ENCODE results near the gene SOCS7.

The SOCS7 gene, protein sequence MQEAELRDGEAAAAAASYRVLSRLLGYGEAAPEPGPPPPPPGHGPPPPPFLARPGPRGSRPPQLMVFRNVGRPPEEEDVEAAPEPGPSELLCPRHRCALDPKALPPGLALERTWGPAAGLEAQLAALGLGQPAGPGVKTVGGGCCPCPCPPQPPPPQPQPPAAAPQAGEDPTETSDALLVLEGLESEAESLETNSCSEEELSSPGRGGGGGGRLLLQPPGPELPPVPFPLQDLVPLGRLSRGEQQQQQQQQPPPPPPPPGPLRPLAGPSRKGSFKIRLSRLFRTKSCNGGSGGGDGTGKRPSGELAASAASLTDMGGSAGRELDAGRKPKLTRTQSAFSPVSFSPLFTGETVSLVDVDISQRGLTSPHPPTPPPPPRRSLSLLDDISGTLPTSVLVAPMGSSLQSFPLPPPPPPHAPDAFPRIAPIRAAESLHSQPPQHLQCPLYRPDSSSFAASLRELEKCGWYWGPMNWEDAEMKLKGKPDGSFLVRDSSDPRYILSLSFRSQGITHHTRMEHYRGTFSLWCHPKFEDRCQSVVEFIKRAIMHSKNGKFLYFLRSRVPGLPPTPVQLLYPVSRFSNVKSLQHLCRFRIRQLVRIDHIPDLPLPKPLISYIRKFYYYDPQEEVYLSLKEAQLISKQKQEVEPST

DNA sequence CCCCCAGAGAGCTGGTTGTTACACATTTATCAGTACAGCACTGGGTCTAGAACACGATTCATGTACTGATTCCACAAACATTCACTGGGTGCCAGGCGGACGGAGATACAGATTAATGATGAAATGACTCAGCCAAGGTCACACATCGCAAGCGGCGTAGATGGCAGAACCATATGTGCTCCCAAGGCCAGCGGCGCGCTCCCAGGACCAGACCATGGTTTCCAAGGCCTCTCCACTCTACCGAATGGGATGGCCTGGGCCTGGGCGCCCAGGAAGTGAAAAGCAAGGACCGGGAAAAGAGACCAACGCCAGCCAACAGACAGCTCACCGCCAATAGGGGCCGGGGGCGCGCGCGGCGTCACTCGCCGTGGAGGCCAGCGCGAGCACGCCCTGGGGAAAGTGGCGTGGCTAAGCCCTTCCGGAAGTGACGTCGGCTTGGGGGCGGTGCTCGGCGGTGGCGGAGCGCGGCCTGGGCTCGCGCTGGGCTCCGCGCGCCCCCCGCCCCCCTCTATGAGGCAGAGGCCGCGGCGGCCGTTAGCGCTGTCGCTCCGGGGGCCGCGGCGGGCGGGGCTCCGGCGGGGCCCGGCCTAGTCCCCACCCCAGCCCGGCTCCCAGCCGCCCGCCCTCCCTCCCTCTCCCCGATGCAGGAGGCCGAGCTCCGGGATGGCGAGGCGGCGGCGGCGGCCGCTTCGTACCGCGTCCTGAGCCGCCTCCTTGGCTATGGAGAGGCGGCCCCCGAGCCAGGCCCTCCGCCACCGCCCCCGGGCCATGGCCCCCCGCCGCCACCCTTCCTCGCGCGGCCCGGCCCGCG is at the start of gene SOCS7:
Gene SOCS7, plus strand, starts transcription at position 433 of the 811 bp plus-strand sequence. Its CDS starts 209 bp downstream, at position 642.
- Histone ChIP-seq H3K4me3 (ENCODE audit: low read length) (peak within 1 kb of the TSS; percentile 79), H3K4me1 (ENCODE audit: low read length) (peaks cover 4% of the 10 kb centered on the region; the same call in 1 of the 2 replicates), H3K9ac (ENCODE audit: low read length) (peak within 1 kb of the TSS; percentile 56; the same call in 1 of the 2 replicates), H3K27ac (ENCODE audit: low read length) (no peak within 1 kb of the TSS), H4K20me1 (ENCODE audit: insufficient read depth, low read length) (no peaks in the 10 kb centered on the region), H3F3A (ENCODE audit: insufficient read depth, low read length) (no peaks in the 10 kb centered on the region), H3K9me3 (replicated peaks; ENCODE audit: insufficient read depth, low read length) (no peaks in the 10 kb centered on the region), H2AFZ (ENCODE audit: low read length) (peak within 1 kb of the TSS; percentile 100), H3K27me3 (replicated peaks; ENCODE audit: insufficient read depth, low read length) (no peaks in the 10 kb centered on the region), H3K9me2 (replicated peaks; ENCODE audit: insufficient read depth, low read length) (no peaks in the 10 kb centered on the region), H3K79me2 (ENCODE audit: low read length) (no peaks in the 10 kb centered on the region), H3K4me2 (ENCODE audit: low read depth, low read length) (peak within 1 kb of the TSS; percentile 94), H3K36me3 (replicated peaks; ENCODE audit: insufficient read depth, low read length) (no peaks in the 10 kb centered on the region)
- DNase-seq, result peak; percentile 90
- TF ChIP-seq EZH2phosphoT487 (IDR thresholded peaks at IDR 0.05; ENCODE audit: low read length), result no peak
- TF ChIP-seq EZH2 (optimal IDR thresholded peaks at IDR 0.05; ENCODE audit: low read depth, low read length), result no peak
- TF ChIP-seq, protein P1, sequence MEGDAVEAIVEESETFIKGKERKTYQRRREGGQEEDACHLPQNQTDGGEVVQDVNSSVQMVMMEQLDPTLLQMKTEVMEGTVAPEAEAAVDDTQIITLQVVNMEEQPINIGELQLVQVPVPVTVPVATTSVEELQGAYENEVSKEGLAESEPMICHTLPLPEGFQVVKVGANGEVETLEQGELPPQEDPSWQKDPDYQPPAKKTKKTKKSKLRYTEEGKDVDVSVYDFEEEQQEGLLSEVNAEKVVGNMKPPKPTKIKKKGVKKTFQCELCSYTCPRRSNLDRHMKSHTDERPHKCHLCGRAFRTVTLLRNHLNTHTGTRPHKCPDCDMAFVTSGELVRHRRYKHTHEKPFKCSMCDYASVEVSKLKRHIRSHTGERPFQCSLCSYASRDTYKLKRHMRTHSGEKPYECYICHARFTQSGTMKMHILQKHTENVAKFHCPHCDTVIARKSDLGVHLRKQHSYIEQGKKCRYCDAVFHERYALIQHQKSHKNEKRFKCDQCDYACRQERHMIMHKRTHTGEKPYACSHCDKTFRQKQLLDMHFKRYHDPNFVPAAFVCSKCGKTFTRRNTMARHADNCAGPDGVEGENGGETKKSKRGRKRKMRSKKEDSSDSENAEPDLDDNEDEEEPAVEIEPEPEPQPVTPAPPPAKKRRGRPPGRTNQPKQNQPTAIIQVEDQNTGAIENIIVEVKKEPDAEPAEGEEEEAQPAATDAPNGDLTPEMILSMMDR (IDR thresholded peaks at IDR 0.05; ENCODE audit: low read length), result no peak

DNA sequence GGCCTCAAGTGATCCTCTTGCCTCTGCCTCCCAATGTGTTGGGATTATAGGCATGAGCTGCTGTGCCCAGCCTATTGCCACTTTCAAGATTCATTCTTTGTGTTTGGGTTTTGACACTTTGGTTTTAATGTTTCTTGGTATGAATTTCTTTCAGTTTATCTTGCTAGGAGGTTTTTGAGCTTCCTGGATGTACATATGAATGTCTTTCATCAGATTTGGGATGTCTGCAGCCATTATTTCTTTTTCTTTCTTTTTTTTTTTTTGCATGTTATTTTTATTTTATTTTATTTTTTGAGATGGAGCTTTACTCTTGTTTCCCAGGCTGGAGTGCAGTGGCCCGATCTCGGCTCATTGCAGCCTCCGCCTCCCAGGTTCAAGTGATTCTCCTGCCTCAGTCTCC is 36.1 kb upstream of the SOCS7 start:
- Histone ChIP-seq H3K27me3 (replicated peaks; ENCODE audit: insufficient read depth, low read length) (no peaks in the 10 kb centered on the region), H3K9me3 (replicated peaks; ENCODE audit: insufficient read depth, low read length) (no peaks in the 10 kb centered on the region), H4K20me1 (ENCODE audit: insufficient read depth, low read length) (no peaks in the 10 kb centered on the region), H3K9me2 (replicated peaks; ENCODE audit: insufficient read depth, low read length) (no peaks in the 10 kb centered on the region), H3K4me1 (ENCODE audit: low read length) (no peaks in the 10 kb centered on the region), H3F3A (ENCODE audit: insufficient read depth, low read length) (no peaks in the 10 kb centered on the region), H3K27ac (ENCODE audit: low read length) (no peak overlapping the region), H2AFZ (ENCODE audit: low read length) (no peak overlapping the region), H3K79me2 (ENCODE audit: low read length) (no peaks in the 10 kb centered on the region), H3K4me2 (ENCODE audit: low read depth, low read length) (no peak overlapping the region), H3K36me3 (replicated peaks; ENCODE audit: insufficient read depth, low read length) (no peaks in the 10 kb centered on the region), H3K9ac (ENCODE audit: low read length) (no peak overlapping the region), H3K4me3 (ENCODE audit: low read length) (no peak overlapping the region)
- DNase-seq, result no peak
- TF ChIP-seq EZH2 (optimal IDR thresholded peaks at IDR 0.05; ENCODE audit: low read depth, low read length) (no peak), EZH2phosphoT487 (IDR thresholded peaks at IDR 0.05; ENCODE audit: low read length) (no peak)
- TF ChIP-seq, protein P1 (IDR thresholded peaks at IDR 0.05; ENCODE audit: low read length), result no peak

DNA sequence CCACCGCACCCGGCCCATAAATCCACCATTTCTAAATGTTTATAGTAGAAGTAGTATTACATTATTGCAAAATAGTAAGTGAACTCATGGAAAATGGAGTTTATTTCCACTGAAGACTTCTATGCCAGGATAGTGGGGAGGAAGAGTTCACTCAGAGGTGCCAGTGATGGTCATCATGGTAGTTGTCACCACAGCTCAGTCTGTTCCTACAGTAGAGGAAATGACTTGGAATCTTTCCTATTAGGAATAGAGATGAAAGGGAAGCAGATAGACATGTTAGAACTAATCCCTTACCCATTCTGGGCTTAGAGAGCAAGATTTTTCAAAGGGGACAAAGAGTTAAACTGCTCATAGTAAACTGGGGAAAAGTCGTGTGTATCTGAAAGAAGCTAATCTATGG is 34.6 kb upstream of the SOCS7 start:
- Histone ChIP-seq H3K27me3 (replicated peaks; ENCODE audit: insufficient read depth, low read length) (no peaks in the 10 kb centered on the region), H4K20me1 (ENCODE audit: insufficient read depth, low read length) (no peaks in the 10 kb centered on the region), H3K9ac (ENCODE audit: low read length) (no peak overlapping the region), H2AFZ (ENCODE audit: low read length) (no peak overlapping the region), H3K36me3 (replicated peaks; ENCODE audit: insufficient read depth, low read length) (no peaks in the 10 kb centered on the region), H3K9me3 (replicated peaks; ENCODE audit: insufficient read depth, low read length) (no peaks in the 10 kb centered on the region), H3K4me3 (ENCODE audit: low read length) (no peak overlapping the region), H3K4me1 (ENCODE audit: low read length) (no peaks in the 10 kb centered on the region), H3K4me2 (ENCODE audit: low read depth, low read length) (no peak overlapping the region), H3K9me2 (replicated peaks; ENCODE audit: insufficient read depth, low read length) (no peaks in the 10 kb centered on the region), H3F3A (ENCODE audit: insufficient read depth, low read length) (no peaks in the 10 kb centered on the region), H3K27ac (ENCODE audit: low read length) (no peak overlapping the region), H3K79me2 (ENCODE audit: low read length) (no peaks in the 10 kb centered on the region)
- DNase-seq, result no peak
- TF ChIP-seq EZH2 (optimal IDR thresholded peaks at IDR 0.05; ENCODE audit: low read depth, low read length), result no peak
